ENCODE results near the gene INAFM2. TPM values are rescaled to one million over a fixed set of nuclear protein-coding genes. Genes with fewer than 3 reads are reported as not detected.
A peak's percentile ranks its signal among the peaks of the same experiment; 100 is the strongest.

INAFM2 gene
- total and polyA plus RNA-seq, 9 of the 15 experiments (the other 6 are each of a cell fraction or from before 2014, with no cell fraction given): 11.8 to 43.1 (median 27.2) TPM

- 6% methylated on average over 28 of the region's 101 CpGs for WGBS (ENCODE audit: insufficient coverage, low coverage, missing lambda C conversion rate)
- ChIA-PET CTCF (ENCODE audit: low intra/inter-chr PET ratio) (interaction anchor here (1.5 to 1.8 kb wide), 3 partner anchors 13 to 98 kb away, joined by 3 to 5 read pairs (median 5); no protein-coding TSS in a partner anchor), POLR2A (interaction anchor here (0.7 to 2.1 kb wide), 4 partner anchors 13 to 322 kb away, joined by 3 to 12 read pairs (median 7); partner anchors contain the start of gene CCDC9B)
- Histone ChIP-seq H3K9me3 (replicated peaks; ENCODE audit: control insufficient read depth, insufficient read depth, low read depth, low read length) (no peaks in the 10 kb centered on the region), H3K4me1 (replicated peaks in 1 of 2; ENCODE audit: control insufficient read depth in 2 of 2, insufficient read depth in 2 of 2, low read length in 2 of 2) (peaks cover 34 to 37% of the 10 kb centered on the region in 2 experiments), H3K27me3 (ENCODE audit: control insufficient read depth in 2 of 2, insufficient read depth in 2 of 2, low read length in 2 of 2) (no peaks in the 10 kb centered on the region), H3K9ac (ENCODE audit: insufficient read depth in 1 of 2, low read depth in 2 of 2, low read length in 2 of 2) (peak overlapping the region; percentile 70 to 95), H3K79me2 (ENCODE audit: control insufficient read depth, insufficient read depth, low read length) (peaks cover 21% of the 10 kb centered on the region), H3K27ac (ENCODE audit: extremely low read depth, low read depth, low read length) (peak overlapping the region; percentile 75), H4K20me1 (replicated peaks; ENCODE audit: control insufficient read depth, insufficient read depth, low read length) (no peaks in the 10 kb centered on the region; the same call in 1 of the 2 replicates), H2AFZ (ENCODE audit: low read depth, low read length) (peak overlapping the region; percentile 49), H3K36me3 (ENCODE audit: control insufficient read depth, insufficient read depth, low read length) (peaks cover 38% of the 10 kb centered on the region), H3K4me3 (peak overlapping the region; percentile 51), H3K9me1 (ENCODE audit: control insufficient read depth, insufficient read depth, low read length) (no peaks in the 10 kb centered on the region), H3K4me2 (ENCODE audit: insufficient read depth, low read length) (peak overlapping the region; percentile 75)
- in situ Hi-C loops (cut with MboI): no loop called here
- DNase-seq (ENCODE audit: extremely low read depth in 1 of 4, low spot score in 3 of 4): peak; percentile 29 to 76 (median 56)
- ATAC-seq: no peak
- no TSS peak for BruUV-seq (replicated peaks)
- intact Hi-C loops (cut with micrococcal nuclease): loop anchor here (5.0 kb wide), 2 partner anchors 42 to 98 kb away; partner anchors contain the start of gene ANKRD63
- no peak for FAIRE-seq
- no peak for TF ChIP-seq ZKSCAN1 (IDR thresholded peaks at IDR 0.05; ENCODE audit: low read depth, low read length)
- no peak for TF ChIP-seq MYNN (IDR thresholded peaks at IDR 0.05)
- no peak for TF ChIP-seq MYNN (CRISPR knock-in tag; IDR thresholded peaks at IDR 0.05)
- TF ChIP-seq PHF20 (IDR thresholded peaks at IDR 0.05; ENCODE audit: partially characterized antibody): no peak
- peak; percentile 66 for TF ChIP-seq L3MBTL2 (IDR thresholded peaks at IDR 0.05)
- TF ChIP-seq HNRNPH1 (optimal IDR thresholded peaks at IDR 0.05; ENCODE audit: low read depth, low read length): no peak
- TF ChIP-seq NCOR1 (IDR thresholded peaks at IDR 0.05): no peak
- no peak for TF ChIP-seq ZNF431 (CRISPR knock-in tag; IDR thresholded peaks at IDR 0.05)
- no peak for TF ChIP-seq JUN (IDR thresholded peaks at IDR 0.05; ENCODE audit: borderline replicate concordance, low read depth, low read length)
- no peak for TF ChIP-seq JUN (CRISPR knock-in tag; IDR thresholded peaks at IDR 0.05; ENCODE audit: borderline replicate concordance)
- no peak for TF ChIP-seq GTF2F1 (IDR thresholded peaks at IDR 0.05; ENCODE audit: low read depth, low read length)
- 0 out of 2 replicates have a peak, but pooled peaks have one; percentile 15 for TF ChIP-seq MTA3 (IDR thresholded peaks at IDR 0.05; ENCODE audit: borderline replicate concordance)
- peak; percentile 50; the same call in 1 of the 2 replicates for TF ChIP-seq RBFOX2 (IDR thresholded peaks at IDR 0.05; ENCODE audit: low read depth, low read length)
- TF ChIP-seq, protein P1, sequence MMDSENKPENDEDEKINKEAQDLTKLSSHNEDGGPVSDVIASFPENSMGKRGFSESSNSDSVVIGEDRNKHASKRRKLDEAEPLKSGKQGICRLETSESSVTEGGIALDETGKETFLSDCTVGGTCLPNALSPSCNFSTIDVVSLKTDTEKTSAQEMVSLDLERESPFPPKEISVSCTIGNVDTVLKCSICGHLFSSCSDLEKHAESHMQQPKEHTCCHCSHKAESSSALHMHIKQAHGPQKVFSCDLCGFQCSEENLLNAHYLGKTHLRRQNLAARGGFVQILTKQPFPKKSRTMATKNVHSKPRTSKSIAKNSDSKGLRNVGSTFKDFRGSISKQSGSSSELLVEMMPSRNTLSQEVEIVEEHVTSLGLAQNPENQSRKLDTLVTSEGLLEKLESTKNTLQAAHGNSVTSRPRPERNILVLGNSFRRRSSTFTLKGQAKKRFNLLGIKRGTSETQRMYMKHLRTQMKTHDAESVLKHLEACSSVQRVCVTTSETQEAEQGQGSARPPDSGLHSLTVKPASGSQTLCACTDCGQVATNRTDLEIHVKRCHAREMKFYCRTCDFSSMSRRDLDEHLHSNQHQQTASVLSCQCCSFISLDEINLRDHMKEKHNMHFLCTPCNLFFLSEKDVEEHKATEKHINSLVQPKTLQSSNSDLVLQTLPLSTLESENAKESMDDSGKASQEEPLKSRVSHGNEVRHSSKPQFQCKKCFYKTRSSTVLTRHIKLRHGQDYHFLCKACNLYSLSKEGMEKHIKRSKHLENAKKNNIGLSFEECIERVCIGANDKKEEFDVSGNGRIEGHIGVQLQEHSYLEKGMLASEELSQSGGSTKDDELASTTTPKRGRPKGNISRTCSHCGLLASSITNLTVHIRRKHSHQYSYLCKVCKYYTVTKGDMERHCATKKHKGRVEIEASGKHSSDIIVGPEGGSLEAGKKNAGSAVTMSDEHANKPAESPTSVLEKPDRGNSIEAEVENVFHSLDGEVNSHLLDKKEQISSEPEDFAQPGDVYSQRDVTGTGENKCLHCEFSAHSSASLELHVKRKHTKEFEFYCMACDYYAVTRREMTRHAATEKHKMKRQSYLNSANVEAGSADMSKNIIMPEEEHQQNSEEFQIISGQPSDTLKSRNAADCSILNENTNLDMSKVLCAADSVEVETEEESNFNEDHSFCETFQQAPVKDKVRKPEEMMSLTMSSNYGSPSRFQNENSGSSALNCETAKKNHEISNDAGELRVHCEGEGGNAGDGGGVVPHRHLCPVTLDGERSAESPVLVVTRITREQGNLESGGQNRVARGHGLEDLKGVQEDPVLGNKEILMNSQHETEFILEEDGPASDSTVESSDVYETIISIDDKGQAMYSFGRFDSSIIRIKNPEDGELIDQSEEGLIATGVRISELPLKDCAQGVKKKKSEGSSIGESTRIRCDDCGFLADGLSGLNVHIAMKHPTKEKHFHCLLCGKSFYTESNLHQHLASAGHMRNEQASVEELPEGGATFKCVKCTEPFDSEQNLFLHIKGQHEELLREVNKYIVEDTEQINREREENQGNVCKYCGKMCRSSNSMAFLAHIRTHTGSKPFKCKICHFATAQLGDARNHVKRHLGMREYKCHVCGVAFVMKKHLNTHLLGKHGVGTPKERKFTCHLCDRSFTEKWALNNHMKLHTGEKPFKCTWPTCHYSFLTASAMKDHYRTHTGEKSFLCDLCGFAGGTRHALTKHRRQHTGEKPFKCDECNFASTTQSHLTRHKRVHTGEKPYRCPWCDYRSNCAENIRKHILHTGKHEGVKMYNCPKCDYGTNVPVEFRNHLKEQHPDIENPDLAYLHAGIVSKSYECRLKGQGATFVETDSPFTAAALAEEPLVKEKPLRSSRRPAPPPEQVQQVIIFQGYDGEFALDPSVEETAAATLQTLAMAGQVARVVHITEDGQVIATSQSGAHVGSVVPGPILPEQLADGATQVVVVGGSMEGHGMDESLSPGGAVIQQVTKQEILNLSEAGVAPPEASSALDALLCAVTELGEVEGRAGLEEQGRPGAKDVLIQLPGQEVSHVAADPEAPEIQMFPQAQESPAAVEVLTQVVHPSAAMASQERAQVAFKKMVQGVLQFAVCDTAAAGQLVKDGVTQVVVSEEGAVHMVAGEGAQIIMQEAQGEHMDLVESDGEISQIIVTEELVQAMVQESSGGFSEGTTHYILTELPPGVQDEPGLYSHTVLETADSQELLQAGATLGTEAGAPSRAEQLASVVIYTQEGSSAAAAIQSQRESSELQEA (IDR thresholded peaks at IDR 0.05; ENCODE audit: low read depth): no peak
- no peak for TF ChIP-seq RBM17 (IDR thresholded peaks at IDR 0.05; ENCODE audit: borderline replicate concordance, low read depth, low read length)
These were observed 753 bp downstream of the INAFM2 start for GRCh38 chr15:40323953-40324937.

Data from K562 (cell line).